Kidney (tissue), 14 donors: ENCODE results near the gene CORO2B. TPM values are rescaled to one million over a fixed set of nuclear protein-coding genes. Genes with fewer than 3 reads are reported as not detected.

Experiments used
- DNase-seq, 5 donors: peaks; one replicate each; pipeline ENCODE4 v3.0.0-alpha.2; 2013 to 2020
- FAIRE-seq: peaks from 2 replicates; lab custom pipeline; 2012; peaks lifted over from hg19 to GRCh38; lab: Jason Lieb, UNC
- H3K27ac ChIP-seq, 2 donors: one replicate each; pipeline ENCODE4 v1.7.0; 2013; ENCODE audit warnings: low read depth in 2 of 2, low read length in 2 of 2, inconsistent platforms in 1 of 2
- H3K27me3 ChIP-seq: one replicate; pipeline ENCODE4 v1.7.1; 2013; ENCODE audit warnings: low read length, inconsistent platforms; ENCODE audit not compliant: control insufficient read depth, insufficient read depth
- H3K36me3 ChIP-seq, 3 donors: one replicate each; pipeline versions ENCODE4 v1.7.0 to v1.7.1; 2013; ENCODE audit warnings: low read length in 3 of 3, control low read depth in 1 of 3, inconsistent platforms in 1 of 3; ENCODE audit not compliant: insufficient read depth in 3 of 3, control insufficient read depth in 2 of 3
- H3K4me1 ChIP-seq, 3 donors: one replicate each; pipeline versions ENCODE4 v1.7.0 to v1.7.1; 2013; ENCODE audit warnings: low read length in 3 of 3, inconsistent platforms in 1 of 3, low read depth in 1 of 3; ENCODE audit not compliant: control insufficient read depth in 2 of 3, insufficient read depth in 2 of 3
- H3K4me3 ChIP-seq, 3 donors: one replicate each; pipeline versions ENCODE4 v1.7.0 to v1.8.1; 2013; ENCODE audit warnings: low read length in 3 of 3, control low read depth in 1 of 3, inconsistent platforms in 1 of 3
- H3K9ac ChIP-seq, 3 donors: one replicate each; pipeline versions ENCODE4 v1.7.0 to v1.7.1; 2013; ENCODE audit warnings: low read length in 3 of 3, control low read depth in 1 of 3, inconsistent platforms in 1 of 3
- H3K9me3 ChIP-seq, 3 donors: one replicate each; pipeline versions ENCODE4 v1.7.0 to v1.7.1; 2013; ENCODE audit warnings: low read length in 3 of 3, control low read depth in 1 of 3, inconsistent platforms in 1 of 3; ENCODE audit not compliant: control insufficient read depth in 2 of 3, insufficient read depth in 1 of 3
- intact Hi-C: fragments of 100-400 bp; cut with DNase I; formaldehyde crosslinking; loops from one replicate; pipeline ENCODE4 v1.11.1; 2022
- polyA plus RNA-seq: library from polyadenylated mRNA; stranded (reverse); fragments of 350-450 nt; fragmentation: Illumina TruSeq; extraction: RNeasy Lipid Tissue Mini Kit (QIAGEN cat#74804); gene quantifications from one replicate; pipeline ENCODE4 v1.2.3, GENCODE V29; 2014; ENCODE audit warnings: low read depth, low replicate concordance; ENCODE audit not compliant: insufficient read depth
- total RNA-seq: library from RNA; stranded (reverse); fragmentation: NEBNext Ultra II Directional; extraction: Animal tissue kit (Norgen Biotek cat#: 25700); gene quantifications from one replicate; pipeline ENCODE4 v1.2.1, GENCODE V29; 2021
- TF ChIP-seq, protein P1 (sequence below): IDR thresholded peaks from 3 replicates; pipeline ENCODE4 v1.5.1; 2012; ENCODE audit warnings: mild to moderate bottlenecking, moderate library complexity, borderline replicate concordance; ENCODE audit not compliant: insufficient read depth; ENCODE audit errors: extremely low read depth
- donor health status: control.
- donor health status: control.
- donor health status: control.
- donor health status: control.
- donor health status: control.
- donor health status: DM: yes; HTN: yes; CAD: no.
- donor health status: Normal renal cell carcinoma (clear cell type).

The CORO2B gene
- total and polyA plus RNA-seq, 2 donors from 2014 or later = 7.9 to 9.0 TPM

DNA sequence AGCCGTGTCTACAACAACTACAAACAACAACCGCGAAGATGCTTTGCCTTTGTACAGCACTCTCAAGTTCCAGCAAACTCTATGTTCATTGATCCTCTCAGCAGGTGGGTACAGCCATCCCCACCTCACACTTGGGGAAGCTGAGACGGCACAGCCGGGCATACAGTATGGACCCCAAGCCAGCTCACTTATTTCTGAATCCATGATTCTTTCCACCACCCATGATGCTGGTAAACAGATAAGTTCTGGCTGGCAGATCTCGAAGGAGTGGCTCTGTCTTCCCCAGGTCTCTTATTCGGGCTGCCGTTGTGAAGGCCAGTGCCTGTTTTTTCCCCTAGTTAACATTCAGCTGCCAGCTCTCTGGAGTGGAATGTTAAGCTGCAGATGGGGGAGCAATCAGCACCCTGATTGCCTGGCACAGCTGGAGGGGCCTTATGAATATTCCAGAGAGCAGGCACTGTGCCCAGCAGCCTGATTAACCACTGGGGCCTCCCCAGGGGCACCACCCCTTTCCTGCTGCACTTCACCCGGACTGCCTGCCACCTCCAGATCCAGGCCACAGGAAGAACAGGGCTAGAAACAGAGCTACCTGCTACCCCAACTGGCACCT, 73.2 kb downstream of the CORO2B start:
- FAIRE-seq (no peak), DNase-seq (peak in 4 of 5 donors; percentile 35 to 63 (median 46))
- intact Hi-C loops = no loop called here
- Histone ChIP-seq H3K9me3 (no peaks in the 10 kb centered on the region), H3K36me3 (no peaks in the 10 kb centered on the region), H3K9ac (no peak overlapping the region), H3K27me3 (no peaks in the 10 kb centered on the region), H3K4me3 (no peak overlapping the region), H3K27ac (no peak overlapping the region), H3K4me1 (peaks cover 0 to 6% (median 0%) of the 10 kb centered on the region in 3 donors)
- TF ChIP-seq, protein P1, sequence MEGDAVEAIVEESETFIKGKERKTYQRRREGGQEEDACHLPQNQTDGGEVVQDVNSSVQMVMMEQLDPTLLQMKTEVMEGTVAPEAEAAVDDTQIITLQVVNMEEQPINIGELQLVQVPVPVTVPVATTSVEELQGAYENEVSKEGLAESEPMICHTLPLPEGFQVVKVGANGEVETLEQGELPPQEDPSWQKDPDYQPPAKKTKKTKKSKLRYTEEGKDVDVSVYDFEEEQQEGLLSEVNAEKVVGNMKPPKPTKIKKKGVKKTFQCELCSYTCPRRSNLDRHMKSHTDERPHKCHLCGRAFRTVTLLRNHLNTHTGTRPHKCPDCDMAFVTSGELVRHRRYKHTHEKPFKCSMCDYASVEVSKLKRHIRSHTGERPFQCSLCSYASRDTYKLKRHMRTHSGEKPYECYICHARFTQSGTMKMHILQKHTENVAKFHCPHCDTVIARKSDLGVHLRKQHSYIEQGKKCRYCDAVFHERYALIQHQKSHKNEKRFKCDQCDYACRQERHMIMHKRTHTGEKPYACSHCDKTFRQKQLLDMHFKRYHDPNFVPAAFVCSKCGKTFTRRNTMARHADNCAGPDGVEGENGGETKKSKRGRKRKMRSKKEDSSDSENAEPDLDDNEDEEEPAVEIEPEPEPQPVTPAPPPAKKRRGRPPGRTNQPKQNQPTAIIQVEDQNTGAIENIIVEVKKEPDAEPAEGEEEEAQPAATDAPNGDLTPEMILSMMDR = no peak

DNA sequence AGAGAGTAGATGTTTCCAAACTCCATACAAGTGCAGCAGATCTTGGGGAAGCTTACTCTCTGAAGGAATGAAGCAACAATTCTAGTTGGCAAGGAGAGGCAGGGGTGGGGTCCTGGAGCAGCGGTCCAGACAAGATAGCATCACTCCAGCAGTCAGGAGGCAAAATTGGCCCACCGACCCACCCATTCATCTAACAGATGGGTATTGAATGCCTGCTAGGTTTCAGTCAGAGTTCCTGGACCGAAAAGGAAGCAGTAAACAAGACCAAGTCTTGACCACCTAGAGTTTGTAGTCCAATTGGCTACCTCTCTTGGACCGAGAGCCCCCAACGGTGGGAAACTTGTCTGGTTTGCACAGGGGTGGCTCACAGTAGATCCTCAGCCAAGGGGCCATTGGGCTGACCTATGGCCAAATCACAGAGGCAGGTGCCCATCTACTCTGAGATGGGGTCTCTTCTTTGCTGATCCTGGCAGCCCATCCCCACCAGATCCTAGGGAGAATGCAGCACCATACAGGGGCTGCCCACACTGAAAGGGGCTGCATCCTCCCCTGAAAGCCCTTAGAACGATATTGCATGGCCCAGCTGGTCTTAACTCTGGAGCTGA, 74.3 kb downstream of the CORO2B start:
- Histone ChIP-seq H3K4me1 (peaks cover 0 to 6% (median 0%) of the 10 kb centered on the region in 3 donors), H3K9ac (no peak overlapping the region), H3K36me3 (no peaks in the 10 kb centered on the region), H3K27me3 (no peaks in the 10 kb centered on the region), H3K27ac (no peak overlapping the region), H3K9me3 (no peaks in the 10 kb centered on the region), H3K4me3 (no peak overlapping the region)
- FAIRE-seq (no peak), DNase-seq (peak in 1 of 5 donors; percentile 22)
- intact Hi-C loops = no loop called here
- TF ChIP-seq, protein P1 = no peak

DNA sequence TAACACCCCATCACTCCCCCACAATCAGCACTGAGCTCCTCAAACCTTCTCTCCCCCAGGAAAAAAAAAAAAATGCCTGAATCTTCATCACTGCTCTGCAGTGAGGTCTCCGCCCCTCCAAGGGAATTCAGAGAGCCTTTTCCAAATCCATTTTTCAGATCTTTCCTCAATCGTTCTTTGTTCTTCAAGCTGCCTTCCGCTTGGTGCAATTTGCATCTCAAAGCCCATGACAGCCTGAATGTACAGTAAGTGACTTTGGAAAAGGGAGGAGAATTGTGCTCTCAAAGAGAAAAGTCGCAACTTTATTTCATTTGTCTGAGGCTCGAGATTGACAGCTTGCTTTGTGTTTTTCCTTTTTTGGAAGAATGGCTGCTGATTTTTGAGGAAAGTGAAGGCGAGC, 75.0 kb downstream of the CORO2B start:
- Histone ChIP-seq H3K27me3 (no peaks in the 10 kb centered on the region), H3K27ac (no peak overlapping the region), H3K4me1 (peaks cover 0 to 6% (median 0%) of the 10 kb centered on the region in 3 donors), H3K4me3 (no peak overlapping the region), H3K9ac (no peak overlapping the region), H3K9me3 (no peaks in the 10 kb centered on the region), H3K36me3 (no peaks in the 10 kb centered on the region)
- DNase-seq (peak in 1 of 5 donors; percentile 9), FAIRE-seq (no peak)
- intact Hi-C loops = no loop called here
- TF ChIP-seq, protein P1 = no peak
